Measurements from ENCODE around the gene MFSD12. TPM values are rescaled to one million over a fixed set of nuclear protein-coding genes. Genes with fewer than 3 reads are reported as not detected.

Gene MFSD12
- total RNA-seq, 3 donors from 2014 or later, result 25.0 to 43.6 (median 36.8) TPM

GRCh38 chr19:3595521-3596061 lies 38.2 kb upstream of the MFSD12 start:
- Histone ChIP-seq H3K36me3 (ENCODE audit: low read depth) (no peaks in the 10 kb centered on the region), H3K4me3 (no peak overlapping the region), H3K9me3 (no peaks in the 10 kb centered on the region), H3K4me1 (ENCODE audit: low read depth) (no peaks in the 10 kb centered on the region)
- intact Hi-C loops (cut with DNase I, micrococcal nuclease), result no loop called here
- DNase-seq (no peak), ATAC-seq (no peak)
- no peak for TF ChIP-seq CTCF (IDR thresholded peaks at IDR 0.05)

GRCh38 chr19:3593156-3593555 lies 35.8 kb upstream of the MFSD12 start:
- DNase-seq, result no peak
- Histone ChIP-seq H3K36me3 (ENCODE audit: low read depth) (no peaks in the 10 kb centered on the region), H3K4me1 (ENCODE audit: low read depth) (no peaks in the 10 kb centered on the region), H3K9me3 (no peaks in the 10 kb centered on the region), H3K4me3 (no peak overlapping the region)
- intact Hi-C loops (cut with DNase I, micrococcal nuclease), result no loop called here
- ATAC-seq, result no peak
- TF ChIP-seq CTCF (IDR thresholded peaks at IDR 0.05), result no peak

GRCh38 chr19:3591876-3592613 lies 34.7 kb upstream of the MFSD12 start:
- TF ChIP-seq CTCF (IDR thresholded peaks at IDR 0.05), result no peak
- Histone ChIP-seq H3K4me1 (ENCODE audit: low read depth) (no peaks in the 10 kb centered on the region), H3K36me3 (ENCODE audit: low read depth) (no peaks in the 10 kb centered on the region), H3K9me3 (no peaks in the 10 kb centered on the region), H3K4me3 (no peak overlapping the region)
- DNase-seq, result no peak
- ATAC-seq, result no peak
- intact Hi-C loops (cut with DNase I, micrococcal nuclease), result no loop called here

GRCh38 chr19:3590991-3591659 lies 33.7 kb upstream of the MFSD12 start:
- no peak overlapping the region for H3K4me3 ChIP-seq
- H3K9me3 ChIP-seq, result no peaks in the 10 kb centered on the region
- TF ChIP-seq CTCF (IDR thresholded peaks at IDR 0.05), result no peak
- ATAC-seq, result no peak
- no peaks in the 10 kb centered on the region for H3K4me1 ChIP-seq (ENCODE audit: low read depth)
- no peaks in the 10 kb centered on the region for H3K36me3 ChIP-seq (ENCODE audit: low read depth)
- DNase-seq, result no peak
- intact Hi-C loops (cut with DNase I, micrococcal nuclease), result no loop called here

- no peak for ATAC-seq
- TF ChIP-seq CTCF (IDR thresholded peaks at IDR 0.05), result no peak
- Histone ChIP-seq H3K9me3 (no peaks in the 10 kb centered on the region), H3K4me1 (ENCODE audit: low read depth) (no peaks in the 10 kb centered on the region), H3K4me3 (no peak overlapping the region), H3K36me3 (ENCODE audit: low read depth) (no peaks in the 10 kb centered on the region)
- intact Hi-C loops (cut with DNase I, micrococcal nuclease), result no loop called here
- DNase-seq, result no peak
Measured at GRCh38 chr19:3589949-3590348, 32.6 kb upstream of the MFSD12 start.

All from mucosa of descending colon (tissue), 3 donors.